Stimulated activated naive CD8-positive, alpha-beta T cell treated with anti-CD3 and anti-CD28 coated beads, Interleukin-15, Interleukin-2, amounts not matched to agents 100 ng/mL and 50 ng/mL, for 24 hours (primary cell): ENCODE results near the gene B4GAT1.
"Not testable (repeated sequence)": the region's sequence is repeated elsewhere in the genome, so short reads cannot be mapped to it uniquely, and the experiment has no call there.

Experiments
- H3K27ac Mint-ChIP-seq: one replicate; pipeline ENCODE4 v1.8.0; 2021; ENCODE audit warnings: mild to moderate bottlenecking, mixed read lengths
- H3K27me3 Mint-ChIP-seq: one replicate; pipeline ENCODE4 v1.8.0; 2021; ENCODE audit warnings: mixed read lengths
- H3K36me3 Mint-ChIP-seq: one replicate; pipeline ENCODE4 v1.8.0; 2021; ENCODE audit warnings: low read depth, mixed read lengths
- H3K4me1 Mint-ChIP-seq: one replicate; pipeline ENCODE4 v1.8.0; 2021; ENCODE audit warnings: low read depth, mixed read lengths
- H3K4me3 Mint-ChIP-seq: one replicate; pipeline ENCODE4 v1.8.0; 2021; ENCODE audit warnings: mild to moderate bottlenecking, mixed read lengths
- H3K9me3 Mint-ChIP-seq: one replicate; pipeline ENCODE4 v1.8.0; 2021; ENCODE audit warnings: mixed read lengths

B4GAT1 gene

GRCh38 chr11:66347425-66348276 is at the start of gene B4GAT1:
Gene B4GAT1, minus strand, starts transcription at chr11:66347629. Its CDS starts 84 bp downstream, at chr11:66347545.
- peaks cover 48% of the 10 kb centered on the region for H3K4me1 Mint-ChIP-seq
- H3K27me3 Mint-ChIP-seq: peaks cover 4% of the 10 kb centered on the region
- peak within 1 kb of the TSS; percentile 94 for H3K4me3 Mint-ChIP-seq
- H3K27ac Mint-ChIP-seq: peak within 1 kb of the TSS; percentile 100
- H3K9me3 Mint-ChIP-seq: no peaks in the 10 kb centered on the region
- peaks cover 10% of the 10 kb centered on the region for H3K36me3 Mint-ChIP-seq

DNA sequence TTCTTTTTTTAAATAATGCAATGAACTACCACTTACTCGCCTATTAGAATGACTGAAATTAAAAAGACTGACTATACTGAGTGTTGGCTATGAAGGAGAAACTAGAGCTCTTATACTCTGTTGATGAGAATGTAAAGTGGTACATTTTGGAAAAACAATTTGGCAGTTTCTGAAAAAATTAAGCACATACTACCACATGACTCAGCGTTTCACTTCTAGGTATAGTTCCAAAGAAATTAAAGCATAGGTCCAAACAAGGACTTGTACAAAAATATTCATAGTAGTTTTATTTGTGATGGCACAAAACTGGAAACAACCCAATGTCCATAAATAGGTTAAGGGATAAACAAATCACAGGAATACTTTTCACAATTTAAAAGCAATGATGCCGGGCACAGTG is 46.5 kb upstream of the B4GAT1 start:
- Mint-ChIP-seq H3K36me3 (no peaks in the 10 kb centered on the region), H3K4me3 (no peak overlapping the region), H3K4me1 (no peaks in the 10 kb centered on the region), H3K27me3 (no peaks in the 10 kb centered on the region), H3K9me3 (no peaks in the 10 kb centered on the region), H3K27ac (no peak overlapping the region)

- H3K4me1 Mint-ChIP-seq: peaks cover 1% of the 10 kb centered on the region
- no peak overlapping the region for H3K27ac Mint-ChIP-seq
- no peaks in the 10 kb centered on the region for H3K36me3 Mint-ChIP-seq
- H3K9me3 Mint-ChIP-seq: no peaks in the 10 kb centered on the region
- no peak overlapping the region for H3K4me3 Mint-ChIP-seq
- H3K27me3 Mint-ChIP-seq: no peaks in the 10 kb centered on the region
Observed at GRCh38 chr11:66391322-66391721, 43.9 kb upstream of the B4GAT1 start.

DNA sequence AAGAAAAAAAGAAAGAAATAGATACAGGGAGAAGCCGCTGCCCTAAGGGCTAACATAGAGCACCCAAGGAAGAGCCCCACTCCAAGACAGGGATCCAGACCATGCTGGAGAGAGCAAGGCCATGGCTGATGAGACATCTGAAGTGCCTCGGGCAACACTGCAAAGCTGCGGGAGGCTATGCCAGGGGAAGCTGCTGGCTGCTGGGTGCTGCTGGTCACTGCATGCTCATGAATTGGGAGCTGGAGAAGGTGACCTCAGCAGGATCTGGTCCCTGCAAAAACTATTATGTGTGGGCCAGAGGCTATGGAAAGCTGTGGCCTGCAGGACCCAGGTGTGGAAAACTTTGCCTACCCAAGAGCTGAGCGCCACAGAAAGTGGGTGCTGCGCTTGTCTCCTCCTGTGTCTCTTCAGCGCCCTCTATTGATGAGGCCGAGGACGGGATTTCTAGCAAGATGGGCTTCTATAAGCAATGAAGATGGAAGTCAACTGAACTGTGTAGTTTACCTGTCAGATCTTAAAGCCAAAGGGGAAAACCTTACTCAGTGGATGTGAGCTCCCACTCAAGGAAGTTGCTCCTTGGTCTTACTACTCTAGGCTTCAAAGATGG is 41.5 kb upstream of the B4GAT1 start:
- Mint-ChIP-seq H3K4me1 (peaks cover 6% of the 10 kb centered on the region), H3K4me3 (no peak overlapping the region), H3K27me3 (no peaks in the 10 kb centered on the region), H3K36me3 (no peaks in the 10 kb centered on the region), H3K9me3 (no peaks in the 10 kb centered on the region), H3K27ac (no peak overlapping the region)

GRCh38 chr11:66386171-66387069 is 39.0 kb upstream of the B4GAT1 start:
- Mint-ChIP-seq H3K4me3 (peak overlapping the region; percentile 3), H3K9me3 (no peaks in the 10 kb centered on the region), H3K27me3 (no peaks in the 10 kb centered on the region), H3K27ac (no peak overlapping the region), H3K4me1 (peaks cover 6% of the 10 kb centered on the region), H3K36me3 (no peaks in the 10 kb centered on the region)

- H3K4me3 Mint-ChIP-seq, H3K36me3 Mint-ChIP-seq, H3K27me3 Mint-ChIP-seq, H3K27ac Mint-ChIP-seq, H3K4me1 Mint-ChIP-seq, H3K9me3 Mint-ChIP-seq: not testable (repeated sequence)
Observed at GRCh38 chr11:66384316-66384715, 36.9 kb upstream of the B4GAT1 start.

DNA sequence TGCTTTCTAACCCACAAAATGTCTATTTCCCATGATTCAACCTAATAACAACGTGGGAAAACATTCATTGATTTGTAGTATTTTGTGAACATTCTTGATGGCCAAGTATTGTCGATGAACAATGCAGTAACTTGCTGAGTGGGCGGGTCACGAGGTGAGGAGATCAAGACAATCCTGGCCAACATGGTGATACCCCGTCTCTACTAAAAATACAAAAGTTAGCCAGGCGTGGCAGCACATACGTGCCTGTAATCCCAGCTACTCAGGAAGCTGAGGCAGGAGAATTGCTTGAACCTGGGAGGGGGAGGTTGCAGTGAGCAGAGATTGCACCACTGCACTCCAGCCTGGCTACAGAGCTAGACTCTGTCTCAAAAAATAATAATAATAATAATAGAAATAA is 32.8 kb upstream of the B4GAT1 start:
- H3K27ac Mint-ChIP-seq, H3K9me3 Mint-ChIP-seq, H3K27me3 Mint-ChIP-seq, H3K4me3 Mint-ChIP-seq, H3K4me1 Mint-ChIP-seq, H3K36me3 Mint-ChIP-seq: not testable (repeated sequence)

DNA sequence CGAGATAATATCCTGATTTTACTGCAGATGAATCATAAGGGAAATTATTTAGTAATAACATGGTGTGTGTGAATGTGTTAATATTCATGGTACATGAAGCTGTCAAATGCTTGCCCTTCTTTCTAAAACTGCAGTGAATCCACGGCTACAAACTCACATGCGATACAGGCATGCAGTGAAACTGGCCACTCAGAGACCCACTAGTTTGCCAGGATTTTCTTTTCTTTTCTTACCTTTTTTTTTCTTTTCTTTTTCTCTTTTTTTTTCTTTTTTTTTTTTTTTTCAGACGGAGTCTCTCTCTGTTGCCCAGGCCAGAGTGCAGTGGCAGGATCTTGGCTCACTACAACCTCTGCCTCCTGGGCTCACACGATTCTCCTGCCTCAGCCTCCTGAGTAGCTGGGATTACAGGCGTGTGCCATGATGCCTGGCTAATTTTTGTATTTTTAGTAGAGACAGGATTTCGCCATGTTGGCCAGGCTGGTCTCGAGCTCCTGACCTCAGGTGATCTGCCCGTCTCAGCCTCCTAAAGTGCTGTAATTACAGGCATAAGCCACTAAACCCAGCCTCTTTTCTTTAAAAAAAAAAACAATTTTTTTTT is 26.4 kb upstream of the B4GAT1 start:
- Mint-ChIP-seq H3K27ac (peak overlapping the region; percentile 21), H3K4me1 (peaks cover 23% of the 10 kb centered on the region)

DNA sequence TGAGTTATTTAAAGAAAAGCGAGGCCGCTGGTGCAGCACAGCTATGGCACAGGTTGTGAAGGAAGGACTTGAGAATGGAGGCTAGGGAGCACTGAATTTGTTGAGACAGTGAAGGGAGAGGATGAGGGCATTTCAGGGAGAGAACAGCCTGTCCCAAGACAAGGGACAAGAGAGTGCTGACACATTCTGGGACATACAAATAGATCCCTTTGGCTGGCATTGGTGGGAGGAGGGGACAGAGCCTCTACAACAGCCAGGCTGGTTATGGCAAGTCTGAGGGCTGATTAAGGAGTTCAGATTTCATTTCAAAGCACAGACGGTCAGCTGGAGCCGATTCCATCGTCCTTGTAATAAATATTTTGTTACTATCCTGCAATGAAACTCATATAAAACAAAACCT is 25.8 kb upstream of the B4GAT1 start:
- Mint-ChIP-seq H3K4me1 (peaks cover 23% of the 10 kb centered on the region), H3K27me3 (no peaks in the 10 kb centered on the region), H3K27ac (peak overlapping the region; percentile 21), H3K36me3 (no peaks in the 10 kb centered on the region), H3K4me3 (no peak overlapping the region), H3K9me3 (no peaks in the 10 kb centered on the region)

More for the DNA sequence above, 26.4 kb upstream of the B4GAT1 start:
- not testable (repeated sequence) for H3K9me3 Mint-ChIP-seq, H3K4me3 Mint-ChIP-seq, H3K36me3 Mint-ChIP-seq, H3K27me3 Mint-ChIP-seq

DNA sequence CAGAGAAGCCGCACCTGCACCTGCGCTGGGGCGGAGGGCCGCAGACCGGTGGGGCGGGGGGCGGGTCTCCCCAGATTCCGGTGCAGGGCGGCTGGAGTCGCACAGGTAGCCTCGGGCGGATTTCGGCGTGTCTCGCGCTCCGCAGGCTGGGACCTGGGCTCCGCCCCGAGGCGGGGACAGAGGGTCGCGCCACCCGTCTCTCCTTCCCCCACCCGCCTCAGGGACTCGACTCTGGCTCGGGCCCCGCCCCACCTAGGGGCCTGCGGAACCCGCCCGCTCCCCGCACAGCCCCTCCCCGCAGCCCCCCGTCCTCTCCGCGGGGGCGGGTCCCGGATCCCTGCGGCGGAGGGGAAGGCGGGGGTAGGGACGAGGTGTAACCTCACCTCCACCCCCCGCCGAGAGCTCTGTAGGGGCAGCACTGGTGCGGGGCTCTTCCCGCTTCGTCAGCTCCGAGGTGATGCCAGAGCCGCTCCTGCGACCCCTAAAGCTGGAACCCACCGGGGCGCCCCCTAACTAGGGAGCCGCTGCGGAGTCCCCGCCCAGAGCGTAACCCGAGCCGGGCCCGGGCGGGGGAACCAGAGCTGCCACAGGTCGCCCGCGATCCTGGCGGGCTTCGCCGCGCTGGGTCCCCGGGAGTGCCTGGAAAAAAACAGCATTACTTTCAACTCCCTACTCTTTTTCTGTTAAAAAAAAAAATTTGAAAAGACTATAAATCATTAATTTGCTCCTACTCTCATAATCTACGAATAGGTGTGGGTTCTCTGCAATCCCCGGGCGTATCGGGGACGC is 24.4 kb upstream of the B4GAT1 start, which contains the start of gene SLC29A2:
SLC29A2 (minus strand) TSS at position 134 of the 789 bp plus-strand sequence. CDS start 169 bp downstream, outside the sequence.
- H3K27ac Mint-ChIP-seq: peak within 1 kb of the TSS; percentile 91
- H3K4me1 Mint-ChIP-seq: peaks cover 23% of the 10 kb centered on the region
- H3K9me3 Mint-ChIP-seq: no peaks in the 10 kb centered on the region
- peaks cover 4% of the 10 kb centered on the region for H3K36me3 Mint-ChIP-seq
- no peaks in the 10 kb centered on the region for H3K27me3 Mint-ChIP-seq
- H3K4me3 Mint-ChIP-seq: peak within 1 kb of the TSS; percentile 88

DNA sequence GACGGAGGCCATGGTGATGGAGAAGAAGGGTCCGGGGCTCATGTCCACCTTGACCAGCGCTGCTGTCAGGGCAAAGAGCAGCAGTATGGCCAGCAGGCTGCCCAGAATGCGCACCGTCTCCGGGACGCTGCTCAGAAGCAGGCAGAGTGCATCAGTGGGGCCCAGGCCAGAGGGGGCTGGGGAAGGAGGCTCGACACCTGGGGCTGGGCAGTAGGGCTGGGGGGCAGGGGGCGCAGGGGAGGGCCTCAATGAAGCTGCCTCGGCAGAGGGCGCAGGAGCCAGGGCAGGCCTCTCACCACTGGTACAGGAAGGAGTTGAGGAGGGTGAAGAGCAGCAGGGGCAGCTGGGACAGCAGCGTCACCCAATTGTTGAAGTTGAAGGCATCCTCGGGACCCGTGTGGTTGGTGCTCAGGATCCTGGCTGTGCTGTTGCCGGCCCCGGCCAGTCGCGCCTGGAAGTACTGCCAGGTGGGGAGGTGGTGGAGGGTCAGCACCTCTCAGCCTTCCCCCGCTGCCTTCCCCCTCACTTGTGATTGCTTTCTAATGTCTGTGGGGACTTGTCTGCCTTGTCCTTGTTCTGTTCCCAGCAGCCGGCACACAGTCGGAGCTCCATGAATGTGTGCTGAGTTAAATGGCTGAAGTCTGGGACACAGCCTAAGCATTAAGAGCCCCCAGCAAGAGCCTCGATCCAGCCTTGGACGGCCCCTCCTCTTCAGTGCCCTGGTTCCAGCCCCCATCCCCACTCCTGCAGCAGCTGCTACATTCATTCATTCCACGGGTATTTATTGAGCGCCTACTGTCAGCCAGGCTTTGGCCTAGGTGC is 21.9 kb upstream of the B4GAT1 start:
- H3K27me3 Mint-ChIP-seq: no peaks in the 10 kb centered on the region
- H3K9me3 Mint-ChIP-seq: no peaks in the 10 kb centered on the region
- H3K27ac Mint-ChIP-seq: no peak overlapping the region
- H3K36me3 Mint-ChIP-seq: peaks cover 4% of the 10 kb centered on the region
- peak overlapping the region; percentile 88 for H3K4me3 Mint-ChIP-seq
- peaks cover 23% of the 10 kb centered on the region for H3K4me1 Mint-ChIP-seq

- Mint-ChIP-seq H3K9me3 (no peaks in the 10 kb centered on the region), H3K36me3 (peaks cover 4% of the 10 kb centered on the region), H3K4me3 (no peak overlapping the region), H3K27ac (no peak overlapping the region), H3K27me3 (no peaks in the 10 kb centered on the region), H3K4me1 (peaks cover 22% of the 10 kb centered on the region)
Observed at GRCh38 chr11:66368484-66368883, 21.1 kb upstream of the B4GAT1 start.

DNA sequence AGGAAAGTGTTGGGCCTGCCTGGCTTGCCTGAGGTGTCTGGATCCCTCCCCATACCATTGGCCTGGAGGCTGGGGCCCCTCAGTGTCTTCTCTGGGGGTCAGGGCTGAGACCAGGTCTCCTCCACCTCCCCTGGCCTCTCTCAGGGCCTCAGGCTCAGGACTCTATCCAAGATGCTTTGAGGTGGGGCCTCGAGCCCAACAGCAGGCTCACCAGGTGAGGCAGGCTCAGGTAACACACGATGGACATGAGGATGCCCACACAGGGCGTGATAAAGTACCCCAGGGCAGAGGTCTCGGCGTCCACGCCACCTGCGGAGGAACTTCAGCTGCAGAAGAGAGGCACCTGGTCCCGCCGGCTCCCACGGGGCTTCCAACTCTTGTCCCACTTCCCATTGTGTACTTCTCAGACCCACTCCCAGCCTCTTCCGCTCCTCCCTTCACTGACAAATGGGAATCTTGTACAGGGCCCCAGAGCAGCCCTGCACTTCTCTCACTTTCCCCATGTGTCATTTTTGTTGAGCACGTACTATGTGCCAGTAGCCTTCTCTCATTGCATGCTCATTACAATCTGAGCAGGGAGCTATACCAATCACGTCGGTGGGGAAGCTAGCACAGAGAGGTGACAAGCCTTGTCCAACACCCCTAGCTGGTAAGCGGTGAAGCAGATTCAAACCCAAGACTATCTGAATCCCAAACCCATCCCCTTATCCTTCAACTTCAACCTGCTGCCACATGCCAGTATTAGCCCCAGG is 20.3 kb upstream of the B4GAT1 start:
- H3K27ac Mint-ChIP-seq: no peak overlapping the region
- no peak overlapping the region for H3K4me3 Mint-ChIP-seq

More for the DNA sequence above, 20.3 kb upstream of the B4GAT1 start:
- Mint-ChIP-seq H3K9me3 (no peaks in the 10 kb centered on the region), H3K27me3 (no peaks in the 10 kb centered on the region), H3K36me3 (peaks cover 4% of the 10 kb centered on the region), H3K4me1 (peaks cover 16% of the 10 kb centered on the region)
